Measurements from ENCODE around the gene LRRC59.

LRRC59 gene

GRCh38 chr17:50397919-50398285 is 579 bp upstream of the LRRC59 start:
- H3K27me3 Mint-ChIP-seq (ENCODE audit: low read depth): no peaks in the 10 kb centered on the region
- peak overlapping the region; percentile 37 to 65 (median 52) for H3K27ac Mint-ChIP-seq
- no peak for TF ChIP-seq CTCF (IDR thresholded peaks at IDR 0.05; ENCODE audit: unreplicated experiment in 3 of 3)
- peaks cover 20% of the 10 kb centered on the region for H3K36me3 Mint-ChIP-seq (ENCODE audit: low read depth)
- peaks cover 17% of the 10 kb centered on the region for H3K4me1 Mint-ChIP-seq
- H3K9me3 Mint-ChIP-seq: peaks cover 2% of the 10 kb centered on the region
- H3K4me3 Mint-ChIP-seq: peak overlapping the region; percentile 96 to 98 (median 97)

- peaks cover 34% of the 10 kb centered on the region for H3K36me3 Mint-ChIP-seq (ENCODE audit: low read depth)
- peak overlapping the region; percentile 96 to 98 (median 97) for H3K4me3 Mint-ChIP-seq
- H3K9me3 Mint-ChIP-seq: peaks cover 2% of the 10 kb centered on the region
- peaks cover 17% of the 10 kb centered on the region for H3K4me1 Mint-ChIP-seq
- TF ChIP-seq CTCF (IDR thresholded peaks at IDR 0.05; ENCODE audit: unreplicated experiment in 3 of 3): no peak
- peak overlapping the region; percentile 55 to 78 (median 67) for H3K27ac Mint-ChIP-seq
- H3K27me3 Mint-ChIP-seq (ENCODE audit: low read depth): no peaks in the 10 kb centered on the region
These were observed 837 bp downstream of the LRRC59 start for GRCh38 chr17:50396261-50397110.

DNA sequence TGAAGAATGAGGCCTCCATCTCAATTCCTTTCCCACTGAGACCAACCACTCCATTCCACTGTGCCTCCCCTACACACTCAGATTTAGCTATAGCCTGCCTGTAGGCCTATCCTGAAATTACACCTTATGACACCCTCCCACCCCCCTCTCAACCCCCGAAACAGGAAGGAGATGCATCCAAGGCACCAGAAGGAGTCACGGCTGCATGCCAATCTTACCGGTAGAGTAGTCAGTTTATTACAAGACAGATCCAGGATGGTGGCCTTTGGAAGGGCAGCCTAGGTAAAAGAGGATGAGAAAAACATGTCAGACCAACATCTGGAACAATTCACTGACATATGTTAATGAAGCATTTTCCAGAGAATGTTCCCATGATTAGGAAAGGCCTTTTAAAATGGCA is 2.6 kb downstream of the LRRC59 start:
- H3K36me3 Mint-ChIP-seq (ENCODE audit: low read depth): peaks cover 48% of the 10 kb centered on the region
- no peak for TF ChIP-seq CTCF (IDR thresholded peaks at IDR 0.05; ENCODE audit: unreplicated experiment in 3 of 3)
- no peaks in the 10 kb centered on the region for H3K27me3 Mint-ChIP-seq (ENCODE audit: low read depth)
- H3K4me1 Mint-ChIP-seq: peaks cover 17% of the 10 kb centered on the region
- no peaks in the 10 kb centered on the region for H3K9me3 Mint-ChIP-seq
- H3K4me3 Mint-ChIP-seq: peak overlapping the region; percentile 96 to 98 (median 97)
- no peak overlapping the region for H3K27ac Mint-ChIP-seq

DNA sequence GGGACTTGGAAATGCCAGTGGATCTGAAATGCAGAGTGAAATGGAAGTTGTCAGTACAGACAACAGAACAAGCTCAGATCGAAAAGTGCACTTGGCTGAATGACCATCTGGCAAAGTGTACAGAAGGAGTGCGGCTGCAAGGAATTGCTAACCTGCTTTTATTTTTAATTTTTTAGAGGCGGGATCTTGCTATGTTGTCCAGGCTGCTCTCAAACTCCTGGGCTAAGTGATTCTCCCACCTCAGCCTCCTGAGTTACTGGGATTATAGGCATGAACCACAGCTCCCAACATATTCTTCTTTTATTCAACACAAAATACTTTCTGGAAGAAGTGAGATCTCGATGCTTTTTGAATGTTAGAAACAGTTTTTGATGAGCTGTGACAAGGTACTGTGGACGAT is 3.6 kb downstream of the LRRC59 start:
- H3K9me3 Mint-ChIP-seq: no peaks in the 10 kb centered on the region
- TF ChIP-seq CTCF (IDR thresholded peaks at IDR 0.05; ENCODE audit: unreplicated experiment in 3 of 3): no peak
- peak overlapping the region; percentile 44 to 97 (median 62) for H3K4me3 Mint-ChIP-seq
- H3K27me3 Mint-ChIP-seq (ENCODE audit: low read depth): no peaks in the 10 kb centered on the region
- H3K27ac Mint-ChIP-seq: no peak overlapping the region
- H3K4me1 Mint-ChIP-seq: peaks cover 17% of the 10 kb centered on the region
- peaks cover 57% of the 10 kb centered on the region for H3K36me3 Mint-ChIP-seq (ENCODE audit: low read depth)

- no peaks in the 10 kb centered on the region for H3K27me3 Mint-ChIP-seq (ENCODE audit: low read depth)
These were observed 4.7 kb downstream of the LRRC59 start for GRCh38 chr17:50392621-50393020.

More at GRCh38 chr17:50392621-50393020, 4.7 kb downstream of the LRRC59 start:
- no peak for TF ChIP-seq CTCF (IDR thresholded peaks at IDR 0.05; ENCODE audit: unreplicated experiment in 3 of 3)
- Mint-ChIP-seq H3K4me3 (no peak overlapping the region), H3K9me3 (no peaks in the 10 kb centered on the region), H3K36me3 (ENCODE audit: low read depth) (peaks cover 66% of the 10 kb centered on the region), H3K4me1 (peaks cover 17% of the 10 kb centered on the region), H3K27ac (no peak overlapping the region)

All from nephron (organoid).